PC-9 (cell line): ENCODE results near the gene MACC1. TPM values are rescaled to one million over a fixed set of nuclear protein-coding genes. Genes with fewer than 3 reads are reported as not detected.

Experiments used
- BruUV-seq: library from RNA; stranded (reverse); fragments of 400-500 nt; replicated peaks from 2 replicates; lab custom pipeline; 2021; lab: Mats Ljungman, UMichigan
- CTCF ChIA-PET: fragments of 300-600 bp; sonication (Branson Sonifier 250); formaldehyde crosslinking; loops from one replicate; lab custom pipeline; 2022; ENCODE audit warnings: antibody characterized with exemption; lab: Charles Lee
- POLR2A ChIA-PET: fragments of 300-600 bp; sonication (Branson Sonifier 250); formaldehyde crosslinking; loops from one replicate; lab custom pipeline; 2022; ENCODE audit warnings: antibody characterized with exemption; ENCODE audit not compliant: unreplicated experiment; lab: Charles Lee
- DNase-seq, 2 experiments: peaks; one replicate each; pipeline versions ENCODE4 v3.0.0 to v3.0.0-alpha.2; 2015 to 2022; ENCODE audit warnings: mixed read lengths in 1 of 2
- H2AFZ ChIP-seq: fragments of 200-600 bp; sonication (generic); 2 replicates; pipeline ENCODE4 v1.8.1; 2017; ENCODE audit warnings: antibody characterized with exemption
- H3F3A ChIP-seq: fragments of 200-600 bp; sonication (generic); 2 replicates; pipeline ENCODE4 v1.8.1; 2017; ENCODE audit warnings: antibody characterized with exemption, mild to moderate bottlenecking, low read depth; ENCODE audit not compliant: insufficient read depth
- H3K27ac ChIP-seq: fragments of 200-600 bp; sonication (generic); 2 replicates; pipeline ENCODE4 v1.6.1; 2016; ENCODE audit warnings: mixed run types
- H3K27me3 ChIP-seq: fragments of 200-600 bp; sonication (generic); 2 replicates; pipeline ENCODE4 v1.6.1; 2016; ENCODE audit warnings: low read depth, mixed run types; ENCODE audit not compliant: insufficient read depth
- H3K36me3 ChIP-seq: fragments of 200-600 bp; sonication (generic); 2 replicates; pipeline ENCODE4 v1.6.1; 2016; ENCODE audit warnings: low read depth, mixed run types
- H3K4me1 ChIP-seq: fragments of 200-600 bp; sonication (generic); replicated peaks from 2 replicates; pipeline ENCODE4 v1.6.1; 2016; ENCODE audit warnings: mixed run types; ENCODE audit not compliant: insufficient read depth
- H3K4me2 ChIP-seq: fragments of 200-600 bp; sonication (generic); 2 replicates; pipeline ENCODE4 v1.6.1; 2017; ENCODE audit warnings: mixed run types
- H3K4me3 ChIP-seq: fragments of 200-600 bp; sonication (generic); 2 replicates; pipeline ENCODE4 v1.6.1; 2016; ENCODE audit warnings: mixed run types
- H3K79me2 ChIP-seq: fragments of 200-600 bp; sonication (generic); 2 replicates; pipeline ENCODE4 v1.6.1; 2017; ENCODE audit warnings: low read depth, mixed run types
- H3K9me2 ChIP-seq: fragments of 200-600 bp; sonication (generic); 2 replicates; pipeline ENCODE4 v1.8.1; 2017; ENCODE audit warnings: mild to moderate bottlenecking; ENCODE audit not compliant: insufficient read depth
- H3K9me3 ChIP-seq: fragments of 200-600 bp; sonication (generic); 2 replicates; pipeline ENCODE4 v1.8.1; 2016; ENCODE audit warnings: low read depth; ENCODE audit not compliant: insufficient read depth
- H4K20me1 ChIP-seq: fragments of 200-600 bp; sonication (generic); 2 replicates; pipeline ENCODE4 v1.8.1; 2017; ENCODE audit not compliant: insufficient read depth
- EZH2 ChIP-seq: fragments of 200-600 bp; sonication (generic); IDR thresholded peaks from 2 replicates; pipeline ENCODE4 v1.8.0; 2017; ENCODE audit warnings: antibody characterized with exemption, low read depth
- intact Hi-C: fragments of 100-400 bp; cut with micrococcal nuclease; formaldehyde crosslinking; loops from one replicate; pipeline ENCODE4 v1.10.0; 2022; ENCODE audit not compliant: unreplicated experiment
- total RNA-seq: library from RNA; stranded (reverse); gene quantifications from 2 replicates; pipeline ENCODE4 v1.2.3, GENCODE V29; 2021
- TF ChIP-seq, protein P1 (sequence below): fragments of 200-600 bp; sonication (generic); conservative IDR thresholded peaks from 2 replicates; pipeline ENCODE4 v1.6.1; 2017; ENCODE audit warnings: mixed run types, antibody characterized with exemption, mild to moderate bottlenecking, moderate library complexity

The MACC1 gene
- total RNA-seq, 1 experiment from 2014 or later, result 50.8 TPM

DNA sequence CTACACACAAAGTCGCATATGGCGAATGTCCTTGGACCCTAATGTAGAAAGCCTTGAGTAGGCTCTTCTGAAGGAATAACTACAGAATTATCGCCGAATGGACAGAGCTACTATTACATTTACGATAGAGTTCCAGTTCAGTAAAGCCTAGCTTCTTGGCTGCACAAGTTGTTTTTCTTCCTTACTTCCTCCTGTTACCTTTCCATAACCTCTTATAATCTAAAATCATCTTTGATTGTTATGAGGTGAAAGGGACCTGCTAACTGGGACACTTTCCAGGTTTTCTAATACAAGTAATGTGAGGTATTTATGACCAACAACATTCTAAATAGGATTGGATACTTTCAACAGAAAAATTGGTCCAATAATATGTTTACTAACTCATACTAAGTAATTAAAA, 31.2 kb downstream of the MACC1 start:
- DNase-seq, result peak in 1 of 2 experiments; percentile 55
- TF ChIP-seq, protein P1, sequence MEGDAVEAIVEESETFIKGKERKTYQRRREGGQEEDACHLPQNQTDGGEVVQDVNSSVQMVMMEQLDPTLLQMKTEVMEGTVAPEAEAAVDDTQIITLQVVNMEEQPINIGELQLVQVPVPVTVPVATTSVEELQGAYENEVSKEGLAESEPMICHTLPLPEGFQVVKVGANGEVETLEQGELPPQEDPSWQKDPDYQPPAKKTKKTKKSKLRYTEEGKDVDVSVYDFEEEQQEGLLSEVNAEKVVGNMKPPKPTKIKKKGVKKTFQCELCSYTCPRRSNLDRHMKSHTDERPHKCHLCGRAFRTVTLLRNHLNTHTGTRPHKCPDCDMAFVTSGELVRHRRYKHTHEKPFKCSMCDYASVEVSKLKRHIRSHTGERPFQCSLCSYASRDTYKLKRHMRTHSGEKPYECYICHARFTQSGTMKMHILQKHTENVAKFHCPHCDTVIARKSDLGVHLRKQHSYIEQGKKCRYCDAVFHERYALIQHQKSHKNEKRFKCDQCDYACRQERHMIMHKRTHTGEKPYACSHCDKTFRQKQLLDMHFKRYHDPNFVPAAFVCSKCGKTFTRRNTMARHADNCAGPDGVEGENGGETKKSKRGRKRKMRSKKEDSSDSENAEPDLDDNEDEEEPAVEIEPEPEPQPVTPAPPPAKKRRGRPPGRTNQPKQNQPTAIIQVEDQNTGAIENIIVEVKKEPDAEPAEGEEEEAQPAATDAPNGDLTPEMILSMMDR, result no peak
- TF ChIP-seq EZH2, result no peak
- Histone ChIP-seq H3K27me3 (no peaks in the 10 kb centered on the region), H3K4me1 (peaks cover 7% of the 10 kb centered on the region; the same call in 1 of the 2 replicates), H3K9me3 (peaks cover 35% of the 10 kb centered on the region), H3F3A (no peaks in the 10 kb centered on the region; the same call in none of the 2 replicates), H3K27ac (no peak overlapping the region), H3K4me3 (no peak overlapping the region), H2AFZ (no peak overlapping the region), H3K79me2 (peaks cover 29% of the 10 kb centered on the region), H3K36me3 (peaks cover 34% of the 10 kb centered on the region), H3K9me2 (no peaks in the 10 kb centered on the region; the same call in 1 of the 2 replicates), H4K20me1 (no peaks in the 10 kb centered on the region), H3K4me2 (no peak overlapping the region)
- intact Hi-C loops, result no loop called here
- BruUV-seq, result no TSS peak
- ChIA-PET POLR2A (no interaction called here), CTCF (no interaction called here)

DNA sequence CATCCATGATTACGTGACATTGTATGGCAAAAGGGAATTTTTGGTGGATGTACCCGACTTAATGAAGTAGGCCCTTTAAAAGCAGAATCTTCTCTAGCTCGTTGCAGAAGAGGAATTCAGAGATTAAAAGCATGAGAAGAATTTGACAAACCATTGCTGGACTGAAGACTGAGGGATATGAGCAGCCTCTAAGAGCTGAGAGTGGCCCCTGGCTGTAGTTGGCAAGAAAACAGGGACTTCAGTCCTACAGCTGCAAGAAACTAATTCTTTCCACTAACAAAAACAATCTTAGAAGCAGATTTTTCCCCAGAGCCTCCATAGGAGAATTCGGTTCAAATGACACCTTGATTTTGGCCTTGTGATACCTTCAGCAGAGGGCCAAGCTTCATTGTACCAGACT, 34.1 kb downstream of the MACC1 start:
- H3F3A ChIP-seq, result no peaks in the 10 kb centered on the region; the same call in none of the 2 replicates
- H3K4me3 ChIP-seq, result no peak overlapping the region
- ChIA-PET POLR2A (no interaction called here), CTCF (no interaction called here)
- peaks cover 7% of the 10 kb centered on the region; the same call in 1 of the 2 replicates for H3K4me1 ChIP-seq
- peaks cover 17% of the 10 kb centered on the region for H3K9me3 ChIP-seq
- no peaks in the 10 kb centered on the region; the same call in 1 of the 2 replicates for H3K9me2 ChIP-seq
- BruUV-seq, result no TSS peak
- DNase-seq, result no peak
- H2AFZ ChIP-seq, result no peak overlapping the region
- H3K27ac ChIP-seq, result no peak overlapping the region
- intact Hi-C loops, result no loop called here
- H4K20me1 ChIP-seq, result no peaks in the 10 kb centered on the region
- no peaks in the 10 kb centered on the region for H3K27me3 ChIP-seq
- H3K4me2 ChIP-seq, result no peak overlapping the region
- H3K36me3 ChIP-seq, result peaks cover 26% of the 10 kb centered on the region
- TF ChIP-seq, protein P1, result no peak
- TF ChIP-seq EZH2, result no peak
- H3K79me2 ChIP-seq, result peaks cover 20% of the 10 kb centered on the region

DNA sequence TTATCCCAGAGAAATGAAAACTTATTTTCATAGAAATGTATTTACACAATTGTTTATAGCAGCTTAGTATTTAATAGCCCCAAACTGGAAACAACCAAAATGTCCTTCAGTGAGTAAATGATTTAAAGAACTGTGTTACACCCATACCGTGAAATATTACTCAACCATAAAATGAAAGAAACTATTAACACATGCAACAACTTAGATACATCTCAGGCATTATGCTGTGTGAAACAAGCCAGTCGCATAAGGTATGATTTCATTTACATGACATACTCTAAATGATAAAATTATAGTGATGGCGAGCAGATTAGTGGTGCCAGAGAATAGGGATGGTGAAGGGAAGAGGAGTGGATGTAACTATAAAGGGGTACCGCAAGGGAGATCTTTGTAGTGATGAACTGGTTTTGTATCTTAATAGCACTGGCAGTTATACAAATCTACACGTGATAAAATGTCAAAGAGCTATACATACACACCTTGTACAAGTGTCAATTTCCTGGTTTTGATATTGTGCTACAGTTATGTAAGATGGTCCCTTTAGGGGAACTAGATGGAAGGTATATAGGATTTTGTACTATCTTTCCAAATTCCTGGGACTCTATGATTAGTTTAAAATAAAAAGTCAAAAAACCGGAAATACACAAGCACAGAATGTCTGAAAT, 40.5 kb downstream of the MACC1 start:
- TF ChIP-seq, protein P1, result no peak
- no peak for TF ChIP-seq EZH2
- intact Hi-C loops, result no loop called here
- CTCF ChIA-PET, result no interaction called here

More for the DNA sequence above, 40.5 kb downstream of the MACC1 start:
- no peaks in the 10 kb centered on the region; the same call in 1 of the 2 replicates for H3K9me3 ChIP-seq
- POLR2A ChIA-PET, result no interaction called here
- BruUV-seq, result no TSS peak
- H4K20me1 ChIP-seq, result no peaks in the 10 kb centered on the region
- DNase-seq, result no peak
- peaks cover 20% of the 10 kb centered on the region; the same call in 1 of the 2 replicates for H3K36me3 ChIP-seq
- no peak overlapping the region for H3K4me3 ChIP-seq
- no peaks in the 10 kb centered on the region for H3K4me1 ChIP-seq
- no peak overlapping the region for H2AFZ ChIP-seq
- H3K4me2 ChIP-seq, result no peak overlapping the region
- H3K79me2 ChIP-seq, result no peaks in the 10 kb centered on the region; the same call in none of the 2 replicates
- H3K27me3 ChIP-seq, result no peaks in the 10 kb centered on the region
- H3K9me2 ChIP-seq, result no peaks in the 10 kb centered on the region
- no peaks in the 10 kb centered on the region; the same call in 1 of the 2 replicates for H3F3A ChIP-seq
- H3K27ac ChIP-seq, result no peak overlapping the region
